Lower leg skin (tissue), 4 donors: Measurements from ENCODE around the gene MAP1LC3B2. TPM values are rescaled to one million over a fixed set of nuclear protein-coding genes. Genes with fewer than 3 reads are reported as not detected.

Experiments
- DNase-seq, 2 donors: peaks; one replicate each; pipeline ENCODE4 v3.0.0-alpha.2; 2019; ENCODE audit warnings: low spot score in 2 of 2
- H3K4me3 ChIP-seq: fragments of 200-600 bp; sonication (generic); 2 replicates; pipeline ENCODE4 v1.5.1; 2017; ENCODE audit warnings: mild to moderate bottlenecking, low read depth; ENCODE audit not compliant: poor library complexity, severe bottlenecking
- CTCF ChIP-seq, 3 donors: fragments of 450-650 bp; IDR thresholded peaks; one replicate each; pipeline ENCODE4 v1.5.1; 2016; ENCODE audit warnings: antibody characterized with exemption in 3 of 3, mild to moderate bottlenecking in 3 of 3, moderate library complexity in 2 of 3
- POLR2A ChIP-seq, 2 donors: fragments of 450-650 bp; IDR thresholded peaks; one replicate each; pipeline ENCODE4 v1.6.1; 2016 to 2017; ENCODE audit warnings: antibody characterized with exemption in 2 of 2, mild to moderate bottlenecking in 1 of 2, moderate library complexity in 1 of 2
- WGBS, 2 donors: methylation state at CpG; one replicate each; pipeline ENCODE4 v1.1.5; 2018; 5-methylcytosine and 5-hydroxymethylcytosine counted together
- intact Hi-C: fragments of 100-400 bp; cut with DNase I; formaldehyde crosslinking; loops from one replicate; pipeline ENCODE4 v1.15.0; 2023; ENCODE audit warnings: low total_unique reads
- total RNA-seq, 4 donors: library from RNA; depleted of rRNA; stranded (reverse); fragments of >200 nt; gene quantifications; one replicate each; pipeline ENCODE4 v1.1.0, GENCODE V29; 2016

Gene MAP1LC3B2
- total RNA-seq, 4 donors from 2014 or later: 2.1 to 2.5 (median 2.3) TPM; not detected in 1

- intact Hi-C loops: no loop called here
- no peak for TF ChIP-seq POLR2A (IDR thresholded peaks at IDR 0.05)
- TF ChIP-seq CTCF (IDR thresholded peaks at IDR 0.05): no peak
- no peak for DNase-seq
- 72 to 87% methylated on average over 4 of the region's 4 CpGs for WGBS, 2 donors
- no peak overlapping the region for H3K4me3 ChIP-seq
Observed at GRCh38 chr12:116577154-116577561, 18.0 kb downstream of the MAP1LC3B2 start.

DNA sequence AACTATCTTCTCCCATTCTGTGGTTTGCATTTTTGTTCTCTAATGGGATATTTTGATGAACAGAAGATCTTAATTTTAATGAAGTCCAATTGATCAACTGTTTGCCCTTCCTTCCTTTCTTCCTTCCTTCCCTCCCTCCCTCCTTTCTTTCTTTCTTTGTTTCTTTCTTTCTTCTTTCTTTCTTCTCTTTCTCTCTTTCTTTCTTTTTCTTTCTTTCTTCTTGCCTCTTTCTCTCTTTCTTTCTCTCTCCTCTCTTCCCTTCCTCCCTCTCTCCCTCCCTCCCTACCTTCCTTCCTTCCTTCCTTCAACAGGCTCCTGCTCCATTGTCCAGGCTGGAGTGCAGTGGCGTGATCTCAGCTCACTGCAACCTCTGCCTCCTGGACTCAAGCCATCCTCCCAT, 18.9 kb downstream of the MAP1LC3B2 start:
- 88 to 90% methylated on average over 1 of the region's 1 CpG for WGBS, 2 donors
- no peak for DNase-seq
- intact Hi-C loops: no loop called here
- no peak overlapping the region for H3K4me3 ChIP-seq
- no peak for TF ChIP-seq CTCF (IDR thresholded peaks at IDR 0.05)
- no peak for TF ChIP-seq POLR2A (IDR thresholded peaks at IDR 0.05)

- no peak overlapping the region for H3K4me3 ChIP-seq
- WGBS, 2 donors: 77 to 87% methylated on average over 11 of the region's 11 CpGs
- DNase-seq: no peak
- intact Hi-C loops: no loop called here
- TF ChIP-seq POLR2A (IDR thresholded peaks at IDR 0.05): no peak
- no peak for TF ChIP-seq CTCF (IDR thresholded peaks at IDR 0.05)
Observed at GRCh38 chr12:116582610-116583009, 23.4 kb downstream of the MAP1LC3B2 start.

GRCh38 chr12:116583129-116583694, 24.0 kb downstream of the MAP1LC3B2 start:
- no peak overlapping the region for H3K4me3 ChIP-seq
- no peak for DNase-seq
- intact Hi-C loops: no loop called here
- 85 to 92% methylated on average over 6 of the region's 6 CpGs for WGBS, 2 donors
- TF ChIP-seq CTCF (IDR thresholded peaks at IDR 0.05): no peak
- TF ChIP-seq POLR2A (IDR thresholded peaks at IDR 0.05): no peak

- no peak for TF ChIP-seq CTCF (IDR thresholded peaks at IDR 0.05)
- WGBS, 2 donors: 86 to 98% methylated on average over 2 of the region's 2 CpGs
- intact Hi-C loops: no loop called here
- no peak overlapping the region for H3K4me3 ChIP-seq
- DNase-seq: no peak
Observed at GRCh38 chr12:116587270-116587669, 28.1 kb downstream of the MAP1LC3B2 start.

GRCh38 chr12:116588390-116589028, 29.3 kb downstream of the MAP1LC3B2 start:
- no peak overlapping the region for H3K4me3 ChIP-seq
- TF ChIP-seq POLR2A (IDR thresholded peaks at IDR 0.05) (no peak), CTCF (IDR thresholded peaks at IDR 0.05) (no peak)
- intact Hi-C loops: no loop called here
- no peak for DNase-seq
- 96 to 97% methylated on average over 5 of the region's 5 CpGs for WGBS, 2 donors
